ENCODE data around the gene BCL2.
"Not testable (repeated sequence)": the region's sequence is repeated elsewhere in the genome, so short reads cannot be mapped to it uniquely, and the experiment has no call there.

The BCL2 gene

GRCh38 chr18:63257453-63257852 lies 62.1 kb downstream of the BCL2 start:
- DNase-seq, result no peak

DNA sequence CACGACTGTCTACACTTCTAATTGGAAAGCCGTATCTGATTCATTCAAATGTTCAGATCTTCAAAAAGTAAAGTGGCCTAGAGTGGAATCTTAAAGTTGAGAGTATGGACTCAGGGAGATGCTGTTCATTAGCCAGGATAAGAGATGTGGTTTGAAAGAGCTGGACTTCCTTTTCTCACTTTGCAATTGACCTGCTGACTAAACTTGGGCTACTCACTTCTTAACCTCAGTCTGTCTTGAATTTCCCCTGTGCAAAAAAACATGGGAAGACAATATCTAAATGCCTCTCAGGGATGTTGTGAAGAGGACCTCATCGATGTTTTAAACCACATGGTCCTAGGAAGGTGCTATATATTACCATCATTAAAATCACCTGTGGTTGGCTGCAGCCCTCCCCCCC lies 64.1 kb downstream of the BCL2 start:
- DNase-seq, result no peak

GRCh38 chr18:63254716-63255399 lies 64.7 kb downstream of the BCL2 start:
- no peak for DNase-seq

GRCh38 chr18:63253428-63254372 lies 65.9 kb downstream of the BCL2 start:
- DNase-seq, result peak; percentile 40

GRCh38 chr18:63253014-63253413 lies 66.6 kb downstream of the BCL2 start:
- DNase-seq, result no peak

GRCh38 chr18:63249771-63250170 lies 69.8 kb downstream of the BCL2 start:
- no peak for DNase-seq

DNA sequence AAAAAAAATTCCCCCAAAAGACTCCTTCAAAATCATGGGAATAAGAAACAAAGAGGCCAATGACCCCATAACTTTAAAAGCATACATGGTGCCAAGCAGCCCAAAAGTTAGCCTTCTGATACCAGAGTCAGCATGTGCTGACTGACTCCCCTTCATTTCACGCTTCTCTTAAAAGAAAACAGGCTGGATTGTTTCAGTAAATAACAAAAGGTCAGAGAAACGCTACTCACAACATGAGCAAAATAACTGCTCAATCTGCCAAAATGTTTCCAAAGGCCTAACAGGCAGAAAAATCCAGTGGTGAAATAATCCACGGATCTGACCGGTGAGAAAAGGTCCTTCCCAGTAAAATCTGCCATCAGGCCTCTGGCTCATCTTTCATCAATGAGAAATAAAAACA lies 71.6 kb downstream of the BCL2 start:
- DNase-seq, result no peak

DNA sequence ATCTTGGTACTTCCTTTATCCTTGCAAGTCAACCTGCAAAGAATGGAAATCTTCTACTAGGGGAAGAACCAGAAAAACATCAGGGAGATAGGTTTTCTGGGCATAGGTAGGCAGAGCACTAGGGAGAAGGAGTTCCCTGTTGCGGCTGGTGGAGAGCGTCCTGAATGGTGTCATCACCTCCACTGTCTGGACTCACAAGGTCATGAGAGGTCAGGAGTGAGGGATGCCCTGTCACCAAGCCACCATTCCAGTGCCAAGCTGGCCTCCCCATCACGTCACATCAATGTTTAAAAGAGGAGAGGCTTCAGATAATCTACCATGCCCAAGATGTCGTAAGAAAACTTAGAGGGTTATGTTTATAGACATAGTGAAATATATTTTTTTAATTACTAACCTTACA lies 72.1 kb downstream of the BCL2 start:
- no peak for DNase-seq

DNA sequence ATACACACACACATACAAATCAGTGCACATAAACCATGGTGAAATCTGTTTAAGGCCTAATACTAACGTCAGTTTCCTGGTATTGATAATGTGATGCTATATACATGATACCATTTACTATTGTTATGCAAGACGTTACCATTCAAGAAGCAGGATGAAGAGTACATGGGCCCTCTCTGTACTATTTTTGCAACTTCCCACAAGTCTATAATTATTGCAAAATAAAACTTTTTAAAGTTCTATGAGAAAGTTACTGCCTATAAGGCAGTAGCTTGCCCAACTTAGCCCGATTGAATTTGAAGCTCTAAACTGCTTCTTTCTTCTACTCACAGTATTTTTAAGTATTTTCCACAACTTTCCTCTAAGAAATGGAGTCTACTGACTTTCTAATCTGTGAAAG lies 74.0 kb downstream of the BCL2 start:
- DNase-seq, result no peak

DNA sequence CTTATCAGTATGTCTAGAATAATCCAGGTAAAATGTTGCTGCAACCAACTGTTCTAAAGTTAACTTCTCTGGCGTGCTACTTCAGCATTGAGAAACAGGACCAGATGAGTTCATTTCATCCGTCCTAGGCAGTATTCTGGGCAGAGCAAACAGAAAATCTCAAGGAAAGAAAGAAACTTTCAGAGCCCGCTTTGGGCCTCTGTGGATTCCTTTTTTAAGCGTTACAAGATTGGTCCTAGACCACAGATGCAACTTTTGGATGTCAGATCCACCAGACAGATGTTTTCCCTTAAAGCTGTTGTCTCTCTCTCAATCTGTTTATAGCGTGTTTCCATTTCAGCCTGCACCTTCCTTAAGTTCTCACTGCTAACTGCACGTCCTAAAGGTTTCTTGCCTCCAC lies 75.0 kb downstream of the BCL2 start:
- no peak for DNase-seq

DNA sequence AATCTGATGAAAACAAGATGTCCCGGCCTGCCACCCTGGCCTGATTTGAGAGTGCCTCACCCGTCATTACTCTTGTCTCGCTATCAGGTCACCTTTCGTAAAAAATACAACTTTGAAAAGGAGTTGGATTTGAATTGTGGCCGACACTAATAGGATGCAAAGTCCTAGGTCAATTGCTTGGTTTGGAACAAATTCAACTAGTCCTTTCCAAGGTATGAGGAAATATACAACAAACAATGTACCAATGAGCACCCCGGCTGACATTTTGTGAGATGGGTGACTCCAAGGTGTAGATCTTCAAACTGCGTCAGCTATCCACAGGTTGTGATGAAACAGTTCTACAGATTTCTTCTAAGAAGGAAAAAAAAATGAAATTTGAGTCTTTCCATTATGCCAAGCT lies 77.8 kb downstream of the BCL2 start:
- DNase-seq, result no peak

GRCh38 chr18:63241317-63241712 lies 78.3 kb downstream of the BCL2 start:
- DNase-seq, result no peak

DNA sequence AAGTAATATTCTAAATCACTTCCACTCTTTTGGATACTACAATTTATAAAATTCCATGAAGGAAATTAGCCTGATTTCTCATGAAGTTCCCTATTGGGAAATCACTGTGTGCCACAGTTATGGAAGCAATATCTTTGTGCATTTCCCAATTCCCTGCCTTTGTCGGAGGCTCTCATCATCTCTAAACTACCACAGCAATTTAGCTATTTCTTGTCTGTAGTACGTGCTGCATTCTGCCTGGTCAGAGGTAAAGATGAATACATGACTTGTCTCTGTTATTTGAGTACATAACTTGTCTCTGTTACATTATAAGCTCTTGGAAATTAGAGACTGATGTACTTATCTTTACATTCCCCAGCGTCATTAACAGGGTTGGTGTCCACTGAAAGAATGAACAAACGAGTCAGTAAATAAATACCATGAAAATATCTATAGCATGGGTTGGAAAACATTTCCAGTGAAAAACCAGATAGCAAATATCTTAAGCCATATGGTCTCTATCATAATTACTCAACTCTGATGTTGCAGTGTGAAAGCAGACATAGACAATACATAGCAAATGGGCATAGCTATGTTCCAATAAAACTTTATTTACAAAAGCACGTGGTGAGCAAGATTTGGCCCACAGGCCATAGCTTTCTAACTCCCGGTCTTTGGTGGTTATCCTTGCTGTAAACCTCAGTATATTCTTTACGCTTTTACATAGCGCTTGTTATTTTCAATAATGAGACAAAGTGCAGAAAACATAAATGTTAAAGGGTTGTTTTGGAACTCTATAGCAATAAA lies 78.8 kb downstream of the BCL2 start:
- DNase-seq, result no peak

DNA sequence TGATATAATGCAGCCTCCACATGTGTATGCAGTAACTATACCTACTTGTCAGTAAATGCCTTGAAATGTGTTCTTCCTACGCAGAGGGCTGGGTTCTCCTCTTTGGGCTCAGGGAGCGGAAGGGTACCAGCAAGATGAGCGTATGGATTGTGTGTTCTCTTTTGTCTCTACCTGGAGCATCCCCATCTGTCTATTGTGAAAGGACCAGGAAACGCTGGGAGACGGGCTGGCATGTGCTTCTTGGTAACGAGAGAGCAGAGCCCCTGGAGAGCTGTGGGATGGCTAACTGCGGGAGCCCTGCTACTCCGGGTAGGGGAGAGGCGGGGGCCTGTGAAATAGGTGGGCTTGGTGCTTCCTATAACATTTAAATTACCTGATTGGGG lies 80.9 kb downstream of the BCL2 start:
- DNase-seq, result no peak

DNA sequence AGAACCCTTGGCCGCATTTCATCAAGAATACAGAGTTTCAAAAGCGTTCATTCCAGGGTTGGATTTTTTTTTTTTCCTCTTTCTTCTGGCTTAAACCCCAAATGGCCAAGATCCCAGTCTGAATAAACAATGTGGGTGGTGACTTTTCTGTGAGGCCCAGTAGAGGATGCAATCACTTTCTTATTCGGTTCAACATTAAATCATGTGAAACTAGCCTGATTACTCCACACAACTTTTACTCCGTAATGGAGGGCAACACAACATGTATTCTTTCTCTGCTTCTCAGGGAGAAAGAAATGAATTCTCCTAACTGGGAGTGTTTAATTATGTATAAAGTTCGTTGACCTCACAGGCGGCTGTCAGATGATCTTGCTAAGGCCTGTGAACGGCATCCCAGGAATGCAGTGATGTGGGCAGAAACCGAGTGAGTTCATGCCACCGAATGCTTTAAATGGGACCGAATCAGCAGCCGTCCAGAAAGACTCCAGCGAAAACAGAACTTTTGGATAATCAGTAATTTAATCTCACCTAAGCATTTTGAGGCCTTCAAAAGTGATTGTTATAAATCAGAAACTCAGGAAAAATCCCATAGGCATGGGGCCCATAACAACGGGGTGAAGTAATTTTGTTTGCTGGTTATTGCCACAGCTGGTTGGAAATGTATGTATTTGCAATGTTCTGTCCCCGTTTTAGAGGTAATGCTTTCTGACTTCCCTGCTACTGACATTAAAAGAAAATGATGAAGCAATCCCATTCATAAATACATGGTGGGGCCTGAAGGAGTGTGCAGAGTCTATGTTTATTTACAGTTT lies 81.5 kb downstream of the BCL2 start:
- no peak for DNase-seq

DNA sequence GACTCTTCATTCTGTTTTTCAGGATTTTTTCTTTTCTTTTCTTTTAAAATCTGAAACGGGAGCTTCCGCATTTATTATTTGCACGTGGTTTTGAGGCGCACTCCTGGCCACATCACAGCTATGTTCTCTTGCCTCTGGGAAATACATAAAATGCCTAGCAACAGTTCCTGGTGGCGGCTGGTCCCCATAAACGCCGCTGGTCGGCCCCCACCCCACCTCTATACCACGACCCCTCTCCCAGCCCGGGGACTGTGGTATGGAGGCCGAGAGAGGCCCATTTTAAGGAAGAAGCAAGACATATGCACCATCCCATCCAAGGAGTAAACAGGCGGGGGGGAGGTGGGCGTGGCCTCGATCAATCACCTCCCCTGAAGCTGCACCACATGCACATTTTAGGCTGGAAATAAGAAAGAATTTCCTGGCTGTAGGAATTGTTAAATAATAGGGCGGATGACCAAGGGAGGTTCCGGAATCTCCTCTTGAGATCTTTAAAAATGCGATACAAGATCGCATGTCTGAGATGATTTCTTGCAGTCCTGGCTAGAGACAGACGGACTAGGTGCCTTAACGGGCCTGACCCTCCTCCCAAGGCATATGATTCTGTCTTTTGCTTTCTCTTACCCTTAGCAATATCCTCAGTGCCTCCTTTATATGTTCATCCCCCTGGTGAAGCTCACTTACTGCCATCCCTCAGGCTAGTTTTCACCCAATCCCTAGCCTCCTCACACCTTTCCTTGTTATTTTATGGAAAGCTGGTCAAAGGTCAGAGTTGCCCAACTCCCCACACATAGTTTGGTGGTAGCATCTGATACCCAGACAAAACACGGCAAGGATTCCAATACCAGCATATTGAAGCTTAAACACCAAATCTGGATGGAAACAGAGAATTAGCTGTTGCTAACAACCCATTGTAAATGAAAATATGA lies 82.4 kb downstream of the BCL2 start:
- DNase-seq, result no peak

GRCh38 chr18:63236406-63236805 lies 83.2 kb downstream of the BCL2 start:
- no peak for DNase-seq

DNA sequence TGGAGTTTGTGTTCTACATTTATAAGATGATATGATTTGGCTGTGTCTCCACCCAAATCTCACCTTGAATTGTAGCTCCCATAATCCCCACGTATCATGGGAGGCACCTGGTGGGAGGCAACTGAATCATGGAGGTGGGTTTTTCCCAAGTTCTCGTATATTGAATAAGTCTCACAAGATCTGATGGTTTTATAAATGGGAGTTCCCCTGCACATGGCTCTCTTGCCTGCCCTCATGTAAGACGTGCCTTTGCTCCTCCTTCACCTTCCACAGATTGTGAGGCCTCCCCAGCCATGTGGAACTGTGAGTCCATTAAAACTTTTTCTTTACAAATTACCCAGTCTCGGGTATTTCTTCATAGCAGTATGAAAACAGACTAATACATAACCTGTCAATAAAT lies 83.6 kb downstream of the BCL2 start:
- DNase-seq, result not testable (repeated sequence)

GRCh38 chr18:63234841-63235240 lies 84.7 kb downstream of the BCL2 start:
- no peak for DNase-seq

- DNase-seq, result no peak
These were observed 85.1 kb downstream of the BCL2 start for GRCh38 chr18:63234432-63234831.

DNA sequence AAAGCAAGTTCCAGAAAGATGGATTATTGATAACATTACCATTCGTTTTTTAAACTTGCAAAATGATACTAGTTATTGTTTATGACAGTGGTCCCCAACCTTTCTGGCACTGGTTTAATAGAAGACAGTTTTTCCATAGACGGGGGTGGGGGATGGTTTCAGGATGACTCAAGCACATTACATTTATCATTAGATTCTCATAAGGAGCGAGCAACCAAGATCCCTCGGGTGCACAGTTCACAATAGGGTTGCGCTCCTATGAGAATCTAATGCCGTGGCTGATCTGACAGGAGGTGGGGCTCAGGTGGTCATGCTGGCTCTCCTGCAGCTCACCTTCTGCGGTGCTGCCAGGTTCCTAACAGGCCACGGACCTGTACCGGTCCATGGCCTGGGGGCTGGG lies 86.2 kb downstream of the BCL2 start:
- no peak for DNase-seq

DNA sequence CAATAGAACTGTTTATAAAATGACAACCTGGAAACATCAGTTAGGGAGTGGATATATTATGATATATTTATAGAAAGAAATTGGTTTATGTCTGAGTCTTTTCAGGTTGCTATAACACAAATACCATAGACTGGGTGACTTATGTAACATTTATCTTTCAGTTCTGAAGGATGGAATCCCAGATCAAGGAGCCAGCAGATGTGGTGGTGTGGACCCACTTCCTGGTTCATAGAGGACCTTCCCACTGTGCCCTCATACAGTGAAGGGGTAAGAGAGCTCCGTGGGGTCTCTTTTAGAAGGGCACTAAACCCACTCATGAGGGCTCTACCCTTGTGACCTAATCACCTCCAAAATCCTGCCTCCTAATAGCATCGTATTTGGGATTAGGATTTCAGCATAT lies 86.7 kb downstream of the BCL2 start:
- DNase-seq, result no peak

Measured in OCI-M1 (cell line).